Right renal cortex interstitium (tissue), 3 donors: ENCODE results near the gene VWA3A. TPM values are rescaled to one million over a fixed set of nuclear protein-coding genes. Genes with fewer than 3 reads are reported as not detected.
"Not testable (repeated sequence)": the region's sequence is repeated elsewhere in the genome, so short reads cannot be mapped to it uniquely, and the experiment has no call there.

ENCODE experiments used
- DNase-seq, 3 donors: peaks; one replicate each; pipeline ENCODE4 v3.0.0-alpha.2; 2013; ENCODE audit warnings: low read depth in 3 of 3, low spot score in 2 of 3
- polyA plus RNA-seq, 3 donors: library from polyadenylated mRNA; unstranded; fragments of 120-200 nt; gene quantifications; one replicate each; pipeline ENCODE4 v1.2.1, GENCODE V29; 2013; ENCODE audit not compliant: insufficient read length in 3 of 3

The VWA3A gene
- polyA plus RNA-seq, 3 donors: 1.6 TPM

DNA sequence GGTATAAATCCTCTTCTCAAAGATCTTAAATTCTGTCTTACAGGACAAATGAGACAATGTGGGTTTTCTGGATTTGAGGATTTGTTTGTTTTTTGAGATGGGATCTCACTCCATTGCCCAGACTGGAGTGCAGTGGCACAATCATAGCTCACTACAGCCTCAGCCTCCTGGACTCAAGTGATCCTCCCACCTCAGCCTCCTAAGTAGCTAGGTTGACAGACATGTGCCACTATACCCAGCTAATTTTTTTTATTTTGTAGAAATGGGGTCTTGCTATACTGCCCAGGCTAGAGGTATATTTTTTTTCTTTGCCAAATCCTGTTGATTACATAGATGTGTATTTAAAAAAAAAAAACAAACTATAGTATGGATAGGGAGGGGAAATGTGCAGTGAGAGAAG, 38.2 kb downstream of the VWA3A start:
- DNase-seq: no peak

DNA sequence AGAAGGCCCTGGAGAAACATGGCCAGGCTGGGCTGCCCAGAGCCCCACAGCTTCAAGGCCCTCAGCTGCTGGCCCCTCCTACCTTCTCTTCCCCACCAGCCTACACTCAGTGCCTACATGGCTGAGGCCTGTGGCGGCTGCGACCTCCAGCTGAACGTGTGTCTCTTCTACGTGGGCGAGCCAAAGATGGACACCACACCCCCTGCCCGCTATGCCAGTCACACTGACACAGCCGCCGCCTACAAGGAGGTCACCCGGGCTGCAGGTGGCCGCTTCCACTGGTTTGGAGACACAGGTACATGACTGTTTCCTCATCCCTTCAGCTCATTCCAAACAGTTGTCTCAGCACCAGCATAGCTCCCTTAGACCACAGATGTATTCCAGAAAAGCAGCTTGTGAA, 40.5 kb downstream of the VWA3A start:
- no peak for DNase-seq

DNA sequence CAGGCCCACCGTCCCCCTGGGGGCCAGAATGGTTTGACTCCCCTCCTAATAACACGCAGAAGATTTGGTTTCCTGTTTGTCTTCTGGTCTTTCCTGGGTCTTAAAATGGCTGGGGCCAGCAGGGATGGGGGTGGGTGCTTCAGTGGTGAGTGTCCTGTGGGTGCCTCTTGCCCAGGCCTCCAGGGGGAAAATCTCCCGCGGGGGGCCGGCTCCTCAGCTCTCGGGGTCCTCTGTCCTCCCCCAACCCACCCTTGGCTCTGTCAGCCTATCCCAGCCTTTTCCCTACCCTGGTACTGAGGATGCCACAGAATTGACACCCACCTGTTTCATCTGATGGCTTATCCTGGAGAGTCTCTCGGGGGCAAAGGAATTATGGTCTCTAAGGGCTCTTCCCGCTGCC, 46.1 kb downstream of the VWA3A start:
- DNase-seq: no peak

DNA sequence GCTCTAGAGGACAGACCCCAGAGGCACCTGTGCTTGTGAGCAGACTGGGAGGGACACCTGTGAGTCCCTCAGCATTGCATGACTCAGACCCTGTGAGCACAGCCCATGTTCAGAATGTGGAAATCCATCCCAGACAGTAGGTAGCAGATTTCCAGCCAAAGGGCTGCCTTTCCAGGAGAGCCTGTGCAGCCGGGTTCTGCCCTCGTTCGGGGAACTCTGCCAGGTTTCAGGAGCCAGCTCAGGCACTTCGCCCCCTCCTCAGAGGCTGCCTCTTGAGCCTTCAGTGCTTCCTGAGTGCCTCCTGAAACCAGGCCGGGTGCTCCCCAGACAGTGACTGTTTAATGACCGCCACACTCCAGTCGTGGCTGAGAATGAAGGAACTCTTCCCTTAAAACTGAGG, 46.7 kb downstream of the VWA3A start:
- no peak for DNase-seq

DNA sequence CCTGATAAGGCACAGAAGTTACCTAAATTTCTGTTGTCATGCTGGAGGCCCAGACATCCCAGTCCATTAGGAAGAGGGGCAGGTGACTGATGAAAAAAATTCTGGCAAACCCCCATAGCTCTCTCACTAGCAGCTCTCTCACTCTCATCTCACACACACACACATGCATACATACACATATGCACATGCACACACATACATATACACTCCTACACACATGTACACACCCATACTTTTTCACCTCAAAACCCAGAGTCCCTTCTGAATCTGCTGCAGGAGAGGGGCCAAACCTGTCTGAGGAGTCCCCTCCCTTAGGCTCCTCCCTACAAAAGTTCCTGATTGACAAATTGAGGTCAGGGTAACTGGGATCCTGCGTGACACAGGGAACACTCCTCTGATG, 47.4 kb downstream of the VWA3A start:
- DNase-seq: no peak

DNA sequence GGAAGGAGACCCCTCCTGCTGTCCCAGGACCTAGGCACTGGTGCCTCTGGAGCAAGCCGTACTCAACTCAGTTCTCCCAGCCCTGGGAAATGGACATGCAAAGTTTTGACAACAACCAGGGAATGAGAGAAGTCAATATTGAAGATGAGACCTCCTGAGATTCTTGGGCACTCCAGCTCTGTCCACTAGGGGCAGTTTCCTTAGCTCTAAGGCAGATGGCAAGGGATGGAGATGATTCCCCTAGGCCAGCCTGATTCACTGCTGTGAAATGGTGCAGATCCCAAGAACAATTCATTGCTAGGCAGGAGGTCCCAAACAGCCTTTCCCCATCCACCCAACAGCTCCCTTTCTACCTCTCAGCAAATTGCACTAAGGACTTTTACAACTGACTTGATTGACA, 49.4 kb downstream of the VWA3A start:
- DNase-seq: no peak

DNA sequence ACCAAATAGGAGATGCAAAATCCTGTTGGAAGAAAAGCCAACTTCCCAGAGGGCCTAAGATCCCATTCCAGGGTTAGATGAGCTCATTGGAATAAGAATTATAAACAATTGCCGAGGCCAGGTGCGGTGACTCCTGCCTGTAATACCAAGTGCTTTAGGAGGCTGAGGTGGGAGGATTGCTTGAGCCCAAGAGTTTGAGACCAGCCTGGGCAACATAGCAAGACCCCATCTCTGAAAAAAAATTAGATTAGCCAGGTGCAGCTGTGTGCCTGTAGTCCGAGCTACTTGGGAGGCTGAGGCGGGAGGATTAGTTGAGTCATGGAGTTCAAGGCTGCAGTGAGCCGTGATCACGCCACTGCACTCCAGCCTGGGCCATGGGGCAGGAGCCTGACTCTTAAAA, 52.2 kb downstream of the VWA3A start:
- no peak for DNase-seq

DNA sequence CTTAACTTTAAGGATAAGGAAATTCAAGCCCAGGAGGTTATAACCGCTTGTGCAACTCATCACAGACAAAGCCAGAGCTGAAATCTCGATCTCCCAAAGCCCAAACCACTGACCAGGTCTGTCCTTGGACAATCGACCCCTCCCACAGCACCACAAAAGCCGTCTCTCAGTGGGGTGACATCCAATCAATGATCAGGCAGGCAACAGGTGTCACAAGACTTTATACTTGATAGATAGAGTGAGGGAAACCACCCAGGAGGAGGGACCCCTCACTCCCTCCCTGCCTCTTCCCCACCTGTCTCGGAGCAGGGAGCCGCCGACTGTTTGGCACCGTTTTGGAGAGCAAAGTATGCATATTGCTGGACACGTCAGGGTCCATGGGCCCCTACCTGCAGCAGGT, 55.5 kb downstream of the VWA3A start:
- DNase-seq: no peak

DNA sequence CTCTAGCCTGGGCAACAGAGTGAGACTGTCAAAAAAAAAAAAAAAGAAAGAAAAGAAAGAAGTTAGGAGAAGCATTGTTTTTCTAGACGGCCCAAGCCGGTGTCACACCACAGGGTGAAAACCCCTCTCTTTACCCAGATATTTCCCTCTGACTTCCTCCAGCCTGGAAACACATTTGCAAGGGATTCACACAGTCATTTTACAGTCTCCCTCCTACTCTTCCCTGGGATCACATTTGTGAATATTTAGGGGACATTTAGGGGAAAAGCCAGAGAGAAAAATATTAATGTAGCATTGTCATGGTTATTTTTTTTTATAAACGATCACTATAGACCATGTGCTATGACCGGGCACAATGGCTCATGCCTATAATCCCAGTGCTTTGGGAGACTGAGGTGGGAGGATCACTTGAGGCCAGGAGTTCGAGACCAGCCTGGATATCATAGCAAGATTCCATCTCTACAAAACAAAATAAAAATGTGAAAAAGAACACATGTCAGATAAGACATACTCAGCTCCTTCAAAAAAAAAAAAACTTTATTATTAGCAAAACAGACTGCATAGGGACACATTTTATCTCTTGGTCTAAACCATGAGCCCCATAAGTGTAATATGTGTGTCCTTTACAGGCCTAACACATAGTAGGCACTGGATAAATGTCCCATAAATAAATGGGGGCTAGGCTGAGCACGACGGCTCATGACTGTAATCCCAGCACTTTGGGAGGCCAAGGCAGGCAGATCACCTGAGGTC, 59.1 kb downstream of the VWA3A start:
- no peak for DNase-seq

DNA sequence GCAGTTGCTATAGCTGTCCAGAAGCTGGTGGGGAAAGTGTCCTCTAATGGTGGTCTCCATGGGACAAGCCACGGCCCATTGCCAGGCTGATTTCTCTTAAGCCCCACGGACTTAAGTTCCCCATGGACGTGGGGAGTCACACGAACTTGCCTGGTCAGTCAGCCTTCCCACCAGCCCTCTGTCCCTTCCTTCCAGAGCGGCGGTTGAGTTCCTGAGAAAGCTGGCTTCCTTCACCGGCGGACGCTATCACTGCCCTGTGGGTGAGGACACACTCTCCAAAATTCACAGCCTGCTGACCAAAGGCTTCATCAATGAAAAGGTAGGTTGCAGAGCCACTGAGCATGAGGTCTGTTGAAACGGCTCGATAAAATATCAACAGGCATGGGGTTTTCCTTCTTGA, 60.0 kb downstream of the VWA3A start:
- DNase-seq: no peak

DNA sequence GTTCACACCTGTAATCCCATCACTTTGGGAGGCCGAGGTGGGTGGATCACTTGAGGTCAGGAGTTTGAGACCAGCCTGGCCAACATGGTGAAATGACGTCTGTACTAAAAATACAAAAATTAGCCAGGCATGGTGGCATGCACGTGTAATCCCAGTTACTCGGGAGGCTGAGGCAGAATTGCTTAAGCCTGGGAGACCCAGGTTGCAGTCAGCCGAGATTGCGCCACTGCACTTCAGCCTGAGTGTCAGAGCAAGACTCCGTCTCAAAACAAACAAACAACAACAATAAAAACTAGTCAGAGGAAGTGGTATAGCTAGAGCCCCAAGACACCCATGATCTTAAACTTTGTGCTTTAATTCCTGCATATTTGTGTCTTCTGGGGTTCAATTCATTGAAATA, 60.7 kb downstream of the VWA3A start:
- DNase-seq: not testable (repeated sequence)

DNA sequence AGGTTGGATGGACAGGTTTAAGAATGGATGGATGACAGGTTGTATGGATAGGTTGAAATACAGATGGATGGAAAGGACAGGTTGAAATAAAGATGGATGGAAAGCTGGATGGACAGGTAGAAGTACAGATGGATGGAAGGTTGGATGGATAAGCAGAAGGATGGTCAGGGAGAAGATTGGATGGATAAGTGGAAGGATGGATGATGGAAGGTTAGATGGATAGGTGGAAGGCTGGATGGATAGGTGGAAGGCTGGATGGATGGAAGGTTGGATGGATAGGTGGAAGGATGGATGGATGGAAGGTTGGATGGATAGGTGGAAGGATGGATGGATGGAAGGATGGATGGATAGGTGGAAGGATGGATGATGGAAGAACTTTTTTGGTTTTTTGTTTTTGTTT, 69.1 kb downstream of the VWA3A start:
- DNase-seq: no peak

DNA sequence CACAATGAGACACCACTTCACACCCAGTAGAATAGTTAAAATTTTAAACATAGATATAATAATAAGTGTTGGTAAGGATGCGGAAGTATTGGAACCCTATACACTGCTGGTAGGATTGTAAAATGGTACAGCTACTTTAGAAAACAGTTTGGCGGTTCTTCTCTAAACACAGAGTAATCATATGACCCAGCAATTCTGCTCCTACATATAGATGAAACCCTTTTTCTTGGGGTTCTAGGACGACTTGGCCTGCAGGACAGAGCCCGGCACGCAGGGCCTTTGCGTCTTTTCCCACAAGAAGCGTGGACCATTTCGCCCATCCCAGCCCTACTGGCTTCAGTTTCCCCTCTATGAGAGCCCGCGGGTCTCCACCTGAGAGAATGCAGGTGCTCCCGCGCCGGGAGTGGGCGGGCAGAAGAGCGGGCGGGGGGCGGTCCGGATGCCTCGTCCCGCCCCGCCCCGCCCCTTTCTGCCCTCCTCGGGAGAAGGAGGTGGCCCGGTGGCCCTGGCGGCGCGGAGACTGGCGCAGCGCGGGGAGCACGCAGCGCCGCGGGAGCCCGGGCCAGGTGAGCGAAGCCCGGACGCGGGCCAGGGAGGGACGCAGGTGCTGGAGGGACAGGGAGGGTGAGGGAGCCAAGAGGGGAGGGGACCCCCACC, 69.8 kb downstream of the VWA3A start, which contains the start of gene SDR42E2:
Gene SDR42E2, plus strand, starts transcription at position 508 of the 657 bp plus-strand sequence. CDS start 3,077 bp downstream, outside the sequence.
- peak in 1 of 3 donors; percentile 15 for DNase-seq

DNA sequence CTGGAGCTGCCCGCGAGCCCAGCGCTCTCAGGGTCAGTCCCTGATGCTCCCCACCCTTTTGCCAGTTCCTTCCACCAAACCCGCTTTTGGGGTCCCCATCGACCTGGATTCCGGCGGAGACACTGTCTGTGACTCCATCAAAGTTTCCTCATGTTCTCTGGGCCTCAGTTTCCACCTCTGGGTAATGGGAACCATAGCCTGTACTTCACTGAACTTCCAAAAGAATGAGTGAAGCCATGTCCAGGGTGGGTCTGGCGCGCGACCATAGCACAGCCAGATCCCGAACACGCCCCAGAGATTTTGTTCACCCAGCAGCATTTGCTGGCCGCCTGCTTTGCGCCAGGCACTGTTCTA, 70.3 kb downstream of the VWA3A start:
- no peak for DNase-seq

DNA sequence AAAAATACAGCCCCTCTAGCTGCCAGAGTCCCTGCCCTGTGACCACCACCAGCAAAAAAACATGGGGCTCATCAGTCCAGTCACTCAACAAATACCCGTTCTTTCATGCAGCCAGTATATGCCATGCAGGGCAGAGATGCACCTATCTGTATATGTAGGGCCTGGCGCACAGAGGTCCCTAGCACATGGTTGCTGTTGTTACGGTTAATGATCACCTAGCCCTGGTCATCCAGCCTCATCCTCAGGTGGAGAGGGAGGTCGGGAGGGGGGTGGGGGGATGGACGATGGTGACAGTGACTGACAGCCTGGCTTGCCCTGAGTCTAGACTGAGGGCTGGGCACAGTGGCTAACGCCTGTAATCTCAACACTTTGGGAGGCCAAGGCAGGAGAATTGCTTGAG, 71.5 kb downstream of the VWA3A start:
- DNase-seq: no peak

DNA sequence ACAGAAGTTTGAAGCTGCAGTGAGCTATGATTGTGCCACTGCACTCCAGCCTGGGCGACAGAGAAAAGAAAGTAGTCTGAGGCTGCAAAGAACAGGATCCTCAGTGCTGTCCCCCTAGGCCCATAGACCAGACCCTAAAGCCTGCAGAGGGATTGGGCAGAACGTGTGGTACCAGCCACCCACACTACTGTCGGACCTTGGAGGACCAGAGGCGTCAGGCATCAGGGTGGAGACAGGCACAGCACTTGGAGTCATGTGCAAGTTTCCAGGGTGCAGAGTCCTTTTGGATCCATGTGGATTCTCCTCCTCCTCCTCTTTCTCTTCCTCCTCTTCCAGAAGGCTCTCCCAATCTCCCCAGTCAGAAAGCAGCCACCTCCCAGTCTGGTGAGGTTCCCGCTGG, 72.1 kb downstream of the VWA3A start:
- no peak for DNase-seq

DNA sequence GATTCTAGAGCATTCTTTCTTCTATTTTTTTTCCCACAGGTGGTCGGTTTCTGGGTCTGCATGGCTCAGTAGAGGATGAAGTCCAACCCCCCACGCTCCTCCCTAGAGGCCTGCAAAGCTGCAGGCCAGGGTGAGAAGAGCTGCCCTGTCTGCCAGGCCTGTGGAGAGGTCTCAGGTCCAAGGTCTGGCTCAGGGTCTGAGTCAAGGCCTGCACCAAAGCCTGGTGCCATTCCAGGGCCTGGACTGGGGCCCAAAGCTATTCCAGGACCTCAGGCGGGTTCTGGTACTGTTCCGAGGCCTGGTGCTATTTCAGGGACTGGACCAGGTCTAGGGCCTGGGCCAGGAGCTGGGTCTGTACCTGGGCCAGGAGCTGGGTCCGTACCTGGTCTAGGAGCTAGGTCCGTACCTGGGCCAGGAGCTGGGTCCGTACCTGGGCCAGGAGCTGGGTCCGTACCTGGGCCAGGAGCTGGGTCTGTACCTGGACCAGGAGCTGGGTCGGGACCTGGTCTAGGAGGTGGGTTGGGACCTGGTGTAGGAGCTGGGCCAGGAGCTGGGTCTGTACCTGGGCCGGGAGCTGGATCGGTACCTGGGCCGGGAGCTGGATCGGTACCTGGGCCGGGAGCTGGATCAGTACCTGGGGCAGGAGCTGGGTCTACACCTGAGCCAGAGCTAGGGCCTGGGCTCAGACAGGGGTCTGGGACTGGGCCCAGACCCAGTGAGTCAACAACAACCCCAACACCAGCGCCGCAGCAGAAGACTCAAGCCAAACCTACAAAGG, 73.4 kb downstream of the VWA3A start:
- no peak for DNase-seq

DNA sequence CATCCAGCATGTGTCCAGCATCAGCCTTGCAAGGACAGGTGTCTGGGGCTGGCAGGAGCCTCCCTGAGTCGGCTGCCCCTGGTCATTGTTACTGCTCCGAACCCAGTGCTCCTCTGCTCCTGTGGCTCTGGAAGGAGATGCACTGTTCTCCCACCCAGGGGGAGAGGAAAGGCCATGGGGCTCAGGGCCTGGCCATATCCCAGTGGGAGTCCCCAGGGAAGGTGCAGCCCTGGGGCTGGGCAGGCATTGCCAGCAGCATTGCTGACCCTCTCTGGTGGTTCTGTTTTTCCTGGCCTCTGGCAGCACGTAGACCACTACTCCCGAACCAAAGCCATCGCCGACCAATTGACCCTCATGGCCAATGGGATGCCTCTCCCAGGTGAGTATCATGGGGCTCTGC, 79.6 kb downstream of the VWA3A start:
- no peak for DNase-seq

DNA sequence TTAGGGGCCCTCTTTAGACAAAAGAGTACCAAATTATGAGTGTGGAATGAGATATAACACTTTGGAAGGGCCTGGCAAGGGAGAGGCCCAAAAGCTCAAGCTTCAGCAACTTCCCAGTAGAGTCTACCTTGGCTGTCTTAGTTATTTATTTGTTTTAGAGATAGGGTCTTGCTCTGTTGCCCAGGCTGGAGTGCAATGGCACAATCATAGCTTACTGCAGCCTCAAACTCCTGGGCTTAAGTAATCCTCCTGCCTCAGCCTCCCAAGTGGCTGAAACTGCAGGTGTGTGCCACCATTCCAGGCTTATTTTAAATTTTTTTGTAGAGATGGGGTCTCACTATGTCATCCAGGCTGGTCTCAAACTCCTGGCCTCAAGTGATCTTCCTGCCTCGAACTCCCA, 80.3 kb downstream of the VWA3A start:
- DNase-seq: not testable (repeated sequence)

DNA sequence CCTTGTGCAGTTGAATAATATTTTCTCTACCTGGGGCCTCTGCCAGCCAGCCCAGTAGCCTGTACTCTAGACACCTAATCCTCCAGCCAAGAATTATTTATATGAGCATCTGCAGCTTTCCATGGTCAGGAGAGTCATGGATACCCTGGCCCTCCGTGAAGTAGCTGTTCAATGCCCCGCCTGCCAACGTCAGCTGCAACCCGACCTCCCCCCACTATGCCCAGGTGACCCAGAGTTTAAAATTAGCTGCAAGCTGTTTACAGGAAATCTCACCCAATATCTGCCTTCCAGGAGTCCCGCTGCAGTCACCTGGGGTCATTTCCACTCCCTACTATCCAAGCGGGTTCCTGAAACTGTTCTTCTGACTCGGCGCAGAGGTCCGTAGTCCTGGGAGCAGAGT, 82.3 kb downstream of the VWA3A start:
- no peak for DNase-seq

DNA sequence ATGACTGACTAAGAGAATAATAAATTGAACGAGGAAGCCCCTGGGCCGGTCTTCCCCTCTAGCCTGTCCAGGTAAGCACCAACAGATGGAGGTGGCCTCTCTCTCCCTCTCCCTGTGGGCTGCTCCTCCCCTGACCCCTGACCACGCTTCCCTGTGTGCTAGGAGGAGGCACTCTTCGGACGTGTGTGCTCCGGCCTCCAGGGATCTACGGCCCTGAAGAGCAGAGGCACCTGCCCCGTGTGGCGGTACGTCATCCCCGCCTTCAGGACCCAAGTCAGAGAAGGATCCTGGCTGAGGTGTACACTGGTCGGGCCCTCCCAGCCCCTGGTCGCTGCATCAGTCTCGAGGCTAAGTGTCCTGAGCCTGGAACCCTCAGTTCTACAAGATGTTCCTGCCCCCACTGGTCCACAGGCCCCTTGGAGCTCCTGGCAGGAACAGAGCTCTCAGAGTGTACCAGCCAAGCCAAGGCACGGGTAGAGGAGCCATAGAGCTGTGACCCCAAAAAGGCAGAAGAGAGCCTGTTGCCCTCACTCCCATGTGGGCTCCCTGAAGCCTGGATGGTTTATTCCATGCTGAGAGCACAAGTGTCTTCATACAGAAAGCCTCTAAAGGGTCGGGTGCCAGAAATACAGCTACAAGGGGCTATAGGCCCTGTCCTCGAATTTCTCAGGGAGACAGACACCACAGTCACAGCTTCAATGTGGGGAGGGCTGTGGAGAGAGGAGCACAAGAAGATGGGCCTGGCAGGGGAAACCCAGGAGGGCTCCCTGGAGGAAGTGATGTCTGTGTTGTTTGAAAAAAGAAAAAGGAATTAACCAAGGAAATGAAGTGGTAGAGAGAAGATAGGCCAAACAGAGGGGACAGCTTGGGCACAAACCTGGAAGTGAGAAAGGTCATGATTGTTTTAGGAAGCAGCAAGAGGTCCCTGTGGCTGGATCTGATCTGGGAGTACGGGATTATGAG, 85.9 kb downstream of the VWA3A start:
- no peak for DNase-seq
